Fibroblast of lung (primary cell): Measurements from ENCODE around the gene LEFTY2.

Experiments
- CTCF ChIP-seq, 2 donors: IDR thresholded peaks in 1 of 2; conservative IDR thresholded peaks in 1 of 2; 1 replicate in 1 of 2; 2 replicates in 1 of 2; pipeline ENCODE4 v1.5.1; 2011 to 2012; ENCODE audit warnings: low read length in 2 of 2, control low read depth in 1 of 2, inconsistent platforms in 1 of 2, low read depth in 1 of 2, mild to moderate bottlenecking in 1 of 2
- EZH2 ChIP-seq: IDR thresholded peaks from 2 replicates; pipeline ENCODE4 v1.5.1; 2012; ENCODE audit warnings: low read length, control low read depth, mild to moderate bottlenecking; ENCODE audit errors: missing control alignments

GRCh38 chr1:225979421-225979820 is 38.4 kb upstream of the LEFTY2 start:
- TF ChIP-seq CTCF (conservative IDR thresholded peaks at IDR 0.05 in 1 of 2, IDR thresholded peaks at IDR 0.05 in 1 of 2; ENCODE audit: low read depth in 1 of 2, low read length in 2 of 2) = no peak
- TF ChIP-seq EZH2 = no peak
